KMS-11 (cell line): ENCODE results near the gene UCN3.

ENCODE experiments used
- H2AFZ ChIP-seq: fragments of 200-600 bp; sonication (generic); 2 replicates; pipeline ENCODE4 v1.6.1; 2016; ENCODE audit warnings: antibody characterized with exemption, mixed run types, low read depth
- H3K27ac ChIP-seq: fragments of 200-600 bp; sonication (generic); 2 replicates; pipeline ENCODE4 v1.6.1; 2016; ENCODE audit warnings: mild to moderate bottlenecking, mixed run types
- H3K27me3 ChIP-seq: fragments of 200-600 bp; sonication (generic); 2 replicates; pipeline ENCODE4 v1.6.1; 2017; ENCODE audit warnings: mild to moderate bottlenecking, low read depth, mixed run types, moderate library complexity; ENCODE audit not compliant: insufficient read depth
- H3K36me3 ChIP-seq: fragments of 200-600 bp; sonication (generic); 2 replicates; pipeline ENCODE4 v1.6.1; 2017; ENCODE audit warnings: mild to moderate bottlenecking, mixed run types; ENCODE audit not compliant: insufficient read depth
- H3K4me1 ChIP-seq: fragments of 200-600 bp; sonication (generic); 2 replicates; pipeline ENCODE4 v1.6.1; 2016; ENCODE audit warnings: mild to moderate bottlenecking, low read depth, mixed run types; ENCODE audit not compliant: poor library complexity, severe bottlenecking
- H3K4me2 ChIP-seq: fragments of 200-600 bp; sonication (generic); 2 replicates; pipeline ENCODE4 v1.7.0; 2016; ENCODE audit warnings: mild to moderate bottlenecking, mixed run types
- H3K4me3 ChIP-seq: fragments of 200-600 bp; sonication (generic); IDR thresholded peaks from 2 replicates; pipeline ENCODE4 v1.6.1; 2017; ENCODE audit warnings: low read depth, low read length, mixed read lengths; ENCODE audit not compliant: insufficient read depth
- H3K79me2 ChIP-seq: fragments of 200-600 bp; sonication (generic); 2 replicates; pipeline ENCODE4 v1.6.1; 2016; ENCODE audit warnings: low read depth, mixed run types; ENCODE audit not compliant: insufficient read depth
- H3K9ac ChIP-seq: fragments of 200-600 bp; sonication (generic); 2 replicates; pipeline ENCODE4 v1.6.1; 2016; ENCODE audit warnings: mild to moderate bottlenecking, mixed run types
- H4K20me1 ChIP-seq: fragments of 200-600 bp; sonication (generic); 2 replicates; pipeline ENCODE4 v1.6.1; 2016; ENCODE audit warnings: mild to moderate bottlenecking, mixed run types; ENCODE audit not compliant: insufficient read depth
- TF ChIP-seq, protein P1 (sequence below): fragments of 200-600 bp; sonication (generic); conservative IDR thresholded peaks from 2 replicates; pipeline ENCODE4 v1.6.1; 2017; ENCODE audit warnings: low read depth, mild to moderate bottlenecking, antibody characterized with exemption, low read length, moderate library complexity, mixed read lengths

The UCN3 gene

DNA sequence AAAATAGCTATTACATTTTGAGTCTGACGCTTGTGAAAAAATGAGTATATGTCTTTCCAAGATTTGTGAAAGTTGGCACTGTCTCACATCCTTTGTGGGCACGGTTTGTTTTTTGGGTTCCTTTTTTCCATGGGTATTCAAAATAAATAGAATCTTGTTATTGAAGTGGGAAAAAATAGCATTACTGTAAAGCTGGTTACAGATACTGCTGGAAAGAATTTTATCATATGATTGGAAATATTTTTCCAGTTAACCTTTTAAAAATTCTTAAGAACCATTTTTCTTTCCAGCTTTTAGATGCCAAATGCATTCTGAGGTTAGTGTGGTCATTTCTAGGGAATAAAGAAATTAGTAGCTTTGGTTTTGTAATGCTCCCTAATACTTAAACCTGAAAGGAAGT is 59.0 kb downstream of the UCN3 start:
- no peak overlapping the region for H3K4me2 ChIP-seq
- H3K4me1 ChIP-seq: peaks cover 20% of the 10 kb centered on the region
- no peak overlapping the region for H3K4me3 ChIP-seq
- no peak overlapping the region for H3K9ac ChIP-seq
- H3K36me3 ChIP-seq: no peaks in the 10 kb centered on the region
- peaks cover 83% of the 10 kb centered on the region for H3K79me2 ChIP-seq
- peaks cover 16% of the 10 kb centered on the region for H4K20me1 ChIP-seq
- TF ChIP-seq, protein P1, sequence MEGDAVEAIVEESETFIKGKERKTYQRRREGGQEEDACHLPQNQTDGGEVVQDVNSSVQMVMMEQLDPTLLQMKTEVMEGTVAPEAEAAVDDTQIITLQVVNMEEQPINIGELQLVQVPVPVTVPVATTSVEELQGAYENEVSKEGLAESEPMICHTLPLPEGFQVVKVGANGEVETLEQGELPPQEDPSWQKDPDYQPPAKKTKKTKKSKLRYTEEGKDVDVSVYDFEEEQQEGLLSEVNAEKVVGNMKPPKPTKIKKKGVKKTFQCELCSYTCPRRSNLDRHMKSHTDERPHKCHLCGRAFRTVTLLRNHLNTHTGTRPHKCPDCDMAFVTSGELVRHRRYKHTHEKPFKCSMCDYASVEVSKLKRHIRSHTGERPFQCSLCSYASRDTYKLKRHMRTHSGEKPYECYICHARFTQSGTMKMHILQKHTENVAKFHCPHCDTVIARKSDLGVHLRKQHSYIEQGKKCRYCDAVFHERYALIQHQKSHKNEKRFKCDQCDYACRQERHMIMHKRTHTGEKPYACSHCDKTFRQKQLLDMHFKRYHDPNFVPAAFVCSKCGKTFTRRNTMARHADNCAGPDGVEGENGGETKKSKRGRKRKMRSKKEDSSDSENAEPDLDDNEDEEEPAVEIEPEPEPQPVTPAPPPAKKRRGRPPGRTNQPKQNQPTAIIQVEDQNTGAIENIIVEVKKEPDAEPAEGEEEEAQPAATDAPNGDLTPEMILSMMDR: no peak
- no peak overlapping the region for H3K27ac ChIP-seq
- H3K27me3 ChIP-seq: no peaks in the 10 kb centered on the region
- H2AFZ ChIP-seq: no peak overlapping the region
